ENCODE measurements around the gene MEIOSIN.

GRCh38 chr19:45812297-45812696, 79.1 kb downstream of the MEIOSIN start:
- TF ChIP-seq CTCF (IDR thresholded peaks at IDR 0.05) (no peak), POLR2A (IDR thresholded peaks at IDR 0.05) (no peak)

Measured in testis (tissue), 2 donors.